T-helper 2 cell treated with Interferon-gamma antibody and Interleukin-4, amounts not matched to agents 100 ng/mL and 5 ng/mL, for 36 hours (primary cell): Measurements from ENCODE around the gene DNAJB6. TPM values are rescaled to one million over a fixed set of nuclear protein-coding genes. Genes with fewer than 3 reads are reported as not detected.
"Not testable (repeated sequence)": the region's sequence is repeated elsewhere in the genome, so short reads cannot be mapped to it uniquely, and the experiment has no call there.

Experiments used
- intact Hi-C: fragments of 100-400 bp; cut with micrococcal nuclease; formaldehyde crosslinking; loops from one replicate; pipeline ENCODE4 v1.15.1; 2023
- total RNA-seq: library from RNA; stranded (reverse); gene quantifications from 2 replicates; pipeline ENCODE4 v1.2.3, GENCODE V29; 2022

DNAJB6 gene
- total RNA-seq, 1 donor from 2014 or later: 88.5 TPM

DNA sequence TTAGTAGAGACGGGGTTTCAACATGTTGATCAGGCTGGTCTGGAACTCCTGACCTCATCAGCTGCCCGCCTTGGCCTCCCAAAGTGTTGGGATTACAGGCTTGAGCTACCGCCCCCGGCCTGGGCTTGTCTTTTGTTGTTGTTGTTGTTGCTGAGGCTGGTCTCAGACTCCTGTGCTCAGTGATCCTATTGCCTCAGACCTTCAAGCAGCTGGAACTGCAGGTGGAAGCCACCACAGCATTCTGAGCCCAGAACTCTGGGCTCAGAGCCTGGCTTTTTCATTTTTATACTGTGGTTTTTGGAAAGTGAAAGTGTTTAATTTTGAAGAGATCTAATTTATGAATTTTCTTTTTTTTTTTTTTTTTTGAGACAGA is 16.2 kb upstream of the DNAJB6 start:
- intact Hi-C loops: no loop called here

DNA sequence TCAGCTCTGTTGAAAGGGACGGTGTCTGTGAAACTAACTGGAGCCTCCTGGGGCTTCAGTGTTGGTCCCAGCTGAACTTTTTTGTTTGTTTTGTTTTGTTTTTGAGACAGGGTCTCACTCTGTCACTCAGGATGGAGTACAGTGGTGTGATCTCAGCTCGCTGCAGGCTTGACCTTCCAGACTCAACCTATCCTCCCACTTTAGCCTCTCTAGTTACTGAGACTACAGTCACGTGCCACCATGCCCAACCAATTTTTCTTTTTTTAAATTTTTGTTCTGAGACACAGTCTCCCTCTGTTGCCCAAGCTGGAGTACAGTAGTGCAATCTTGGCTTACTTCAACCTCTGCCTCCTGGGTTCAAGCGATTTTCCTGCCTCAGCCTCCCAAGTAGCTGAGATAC is 13.4 kb upstream of the DNAJB6 start:
- intact Hi-C loops: no loop called here

DNA sequence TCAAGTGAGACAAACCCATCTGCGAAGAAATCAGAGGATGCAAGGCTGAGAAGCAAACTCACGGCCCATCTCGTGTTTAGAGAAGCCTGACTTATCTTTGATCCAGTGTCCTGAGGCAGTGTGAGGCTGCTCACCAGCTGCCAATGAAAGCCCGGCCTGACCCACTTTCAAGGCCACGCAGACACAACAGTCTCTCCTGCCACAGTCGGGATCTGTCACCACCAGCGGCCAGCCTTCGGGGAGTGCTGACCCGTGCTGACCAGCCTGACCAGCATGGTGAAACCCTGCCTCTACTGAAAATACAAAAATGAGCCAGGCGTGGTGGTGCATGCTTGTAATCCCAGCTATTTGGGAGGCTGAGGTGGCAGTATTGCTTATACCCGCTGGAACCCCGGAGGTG is 7.4 kb upstream of the DNAJB6 start:
- intact Hi-C loops: no loop called here

DNA sequence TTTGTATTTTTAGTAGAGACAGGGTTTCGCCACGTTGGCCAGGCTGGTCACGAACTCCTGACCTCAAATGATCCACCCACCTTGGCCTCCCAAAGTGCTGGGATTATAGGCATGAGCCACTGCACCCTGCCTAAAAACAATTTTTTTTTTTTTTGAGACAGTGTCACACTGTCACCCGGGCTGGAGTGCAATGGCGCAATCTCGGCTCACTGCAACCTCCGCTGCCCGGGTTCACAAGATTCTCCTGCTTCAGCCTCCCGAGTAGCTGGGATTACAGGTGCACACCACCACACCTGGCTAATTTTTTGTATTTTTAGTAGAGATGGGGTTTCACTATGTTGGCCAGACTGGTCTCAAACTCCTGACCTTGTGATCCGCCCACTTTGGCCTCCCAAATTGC is 6.2 kb upstream of the DNAJB6 start:
- intact Hi-C loops: not testable (repeated sequence)

DNA sequence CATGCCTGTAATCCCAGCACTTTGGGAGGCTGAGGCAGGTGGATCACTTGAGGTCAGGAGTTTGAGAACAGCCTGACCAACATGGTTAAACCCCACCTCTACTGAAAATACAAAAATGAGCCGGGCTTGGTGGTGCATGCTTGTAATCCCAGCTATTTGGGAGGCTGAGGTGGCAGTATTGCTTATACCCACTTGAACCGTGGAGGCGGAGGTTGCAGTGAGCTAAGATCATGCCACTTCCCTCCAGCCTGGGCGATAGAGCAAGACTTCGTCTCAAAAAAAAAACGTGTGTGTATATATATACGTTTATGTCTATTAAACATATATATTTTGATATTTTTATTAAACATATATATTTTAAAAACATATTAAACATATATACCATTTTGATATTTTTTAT is 5.8 kb upstream of the DNAJB6 start:
- intact Hi-C loops: not testable (repeated sequence)

DNA sequence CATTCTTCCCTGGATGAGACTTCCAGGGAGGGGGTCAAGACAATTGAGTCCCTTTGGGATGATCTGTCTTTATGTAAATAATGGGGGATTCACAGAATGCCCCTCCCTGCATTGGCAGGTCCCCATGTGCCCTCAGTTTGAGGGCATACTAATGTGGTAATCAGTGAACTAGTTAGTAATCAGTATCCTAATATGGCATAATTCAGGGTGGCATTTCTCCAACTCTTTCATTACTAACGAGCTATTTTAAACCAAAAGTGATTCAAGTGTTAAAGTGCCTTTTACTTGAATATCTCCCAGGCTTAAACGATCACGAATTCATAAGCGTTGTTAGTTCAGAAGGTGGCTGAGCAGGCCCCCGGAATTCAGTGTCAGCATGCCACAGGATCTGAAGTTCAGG is 1.6 kb upstream of the DNAJB6 start:
- intact Hi-C loops: no loop called here

DNA sequence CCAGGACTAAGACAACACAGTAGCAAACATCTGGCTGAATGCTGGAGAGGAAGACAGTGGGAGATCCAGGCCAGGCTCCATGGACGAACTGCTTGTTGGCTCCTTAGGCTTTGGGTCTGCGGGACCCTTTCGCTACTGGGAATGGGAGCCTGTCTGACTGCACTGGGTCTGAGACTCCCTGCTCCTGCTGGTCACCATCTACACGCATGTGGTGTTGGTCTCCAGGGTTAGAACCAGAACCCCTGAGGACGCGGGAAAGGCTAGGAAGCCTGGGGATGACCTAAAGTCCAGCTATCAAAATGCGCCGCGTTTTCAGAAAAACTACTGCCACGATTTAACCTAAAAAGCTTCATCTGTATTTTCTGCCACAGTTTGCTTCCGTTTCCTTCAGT is 817 bp upstream of the DNAJB6 start:
- intact Hi-C loops: no loop called here

DNA sequence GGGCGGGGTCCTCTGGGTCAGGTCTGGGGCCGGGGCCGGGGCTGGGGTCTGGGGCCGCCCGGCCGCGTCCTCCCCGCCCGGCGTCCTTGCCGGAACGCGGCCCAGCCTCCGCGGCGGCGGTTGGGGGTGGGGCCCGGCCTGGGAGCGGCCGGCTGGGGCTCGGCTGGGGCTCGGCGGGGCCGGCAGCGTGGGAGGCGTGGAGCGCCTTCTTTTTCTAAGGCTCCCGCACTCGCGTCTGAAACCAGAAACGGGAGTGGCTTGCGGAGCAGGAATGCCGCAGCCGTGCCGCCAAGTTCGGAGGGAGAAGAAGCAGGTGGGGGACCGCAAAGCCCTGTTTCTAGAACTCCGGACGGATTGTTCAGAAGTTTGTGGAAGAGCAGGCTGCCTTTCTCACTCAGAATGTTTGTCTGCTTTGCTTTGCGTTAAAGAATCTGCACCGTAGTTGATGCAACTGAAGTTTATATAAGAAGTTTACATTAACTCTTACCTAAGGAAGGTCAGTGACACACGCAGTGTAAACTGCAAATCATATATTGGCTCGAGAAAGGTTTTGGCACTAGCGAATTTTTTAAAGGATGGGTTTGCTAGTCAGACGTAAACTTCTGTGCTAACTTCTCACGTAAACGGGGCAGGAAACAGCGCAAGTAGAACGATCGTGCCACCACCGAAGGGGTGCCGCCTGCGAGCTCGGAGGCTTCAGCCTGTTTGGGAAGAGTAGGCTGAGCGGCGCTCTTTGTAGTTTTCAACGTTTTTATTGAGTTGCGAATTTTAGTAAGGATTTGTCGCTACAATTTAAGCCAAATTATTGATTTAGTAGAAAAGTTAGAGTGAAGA is 729 bp downstream of the DNAJB6 start:
- intact Hi-C loops: loop anchor here (1.0 kb wide), 1 partner anchor 35 kb away; no protein-coding TSS in a partner anchor

DNA sequence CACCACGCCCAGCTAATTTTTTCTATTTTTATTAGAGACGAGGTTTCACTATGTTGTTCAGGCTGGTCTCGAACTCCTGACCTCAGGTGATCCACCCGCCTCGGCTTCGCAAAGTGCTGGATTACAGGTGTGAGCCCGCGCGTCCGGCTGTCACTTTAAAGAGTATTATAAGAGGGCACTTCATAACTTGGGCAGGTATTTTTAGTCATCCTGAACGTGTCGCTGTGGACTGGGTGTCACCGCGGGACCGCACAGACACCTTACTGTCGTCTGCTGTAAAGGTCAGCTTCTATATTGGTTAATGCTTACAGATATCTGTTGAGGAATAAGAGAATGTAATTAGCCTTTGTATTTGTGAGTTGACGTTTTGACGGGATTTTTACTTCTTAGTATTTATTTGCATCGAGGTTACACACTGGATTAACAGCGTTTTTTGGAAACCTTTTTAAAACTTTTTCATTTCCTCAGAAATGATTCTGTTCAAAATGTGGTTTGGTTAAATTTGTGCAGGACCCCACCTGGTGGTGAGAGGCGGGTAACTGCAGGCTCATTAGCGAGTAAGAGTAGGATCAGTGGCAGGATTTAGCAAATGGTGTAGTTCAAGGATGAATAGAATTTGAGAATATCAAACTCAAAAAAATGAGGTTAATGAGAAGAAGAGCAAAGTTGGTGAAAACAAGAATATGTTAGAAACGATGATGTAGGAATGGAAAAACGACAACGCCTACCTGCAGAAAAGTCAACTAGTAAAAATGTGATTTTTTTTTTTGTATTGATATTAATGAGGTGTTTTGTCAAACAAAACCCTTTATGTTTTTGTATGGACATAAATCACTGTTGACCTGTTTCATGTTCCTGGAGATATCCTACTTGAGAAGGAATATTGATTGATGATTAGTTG is 3.2 kb downstream of the DNAJB6 start:
- intact Hi-C loops: loop anchor here (1.0 kb wide), 4 partner anchors 47 to 202 kb away; partner anchors contain the start of gene UBE3C

DNA sequence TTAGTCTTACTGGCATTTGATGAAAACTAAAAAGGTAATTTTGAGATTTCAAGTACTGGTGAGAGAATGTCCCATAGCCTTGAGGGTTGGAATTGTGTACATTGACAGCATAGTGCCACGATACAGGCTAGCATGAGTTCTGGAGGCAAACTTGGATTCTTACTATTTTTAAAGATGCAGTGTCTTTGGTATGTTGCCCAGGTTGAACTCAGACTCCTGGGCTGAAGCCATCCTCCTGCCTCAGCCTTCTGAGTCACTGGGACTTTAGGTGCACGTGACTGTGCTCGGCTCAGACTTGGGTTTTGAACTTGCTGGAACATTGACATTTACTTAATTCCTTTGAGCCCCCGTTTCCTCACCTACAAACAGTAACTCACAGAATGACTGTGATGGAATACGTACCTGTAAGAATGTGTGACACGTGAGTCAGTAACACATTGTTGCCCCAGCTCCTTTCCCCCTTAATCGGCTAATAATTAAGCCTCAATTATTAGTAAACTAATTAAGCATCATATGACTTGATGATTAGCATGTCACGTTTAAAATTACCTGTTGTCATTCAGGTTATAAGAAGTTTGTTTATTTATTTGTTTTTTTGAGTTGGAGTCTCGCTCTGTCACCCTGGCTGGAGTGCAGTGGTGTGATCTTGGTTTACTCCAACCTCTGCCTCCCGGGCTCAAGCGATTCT is 10.6 kb downstream of the DNAJB6 start:
- intact Hi-C loops: no loop called here

DNA sequence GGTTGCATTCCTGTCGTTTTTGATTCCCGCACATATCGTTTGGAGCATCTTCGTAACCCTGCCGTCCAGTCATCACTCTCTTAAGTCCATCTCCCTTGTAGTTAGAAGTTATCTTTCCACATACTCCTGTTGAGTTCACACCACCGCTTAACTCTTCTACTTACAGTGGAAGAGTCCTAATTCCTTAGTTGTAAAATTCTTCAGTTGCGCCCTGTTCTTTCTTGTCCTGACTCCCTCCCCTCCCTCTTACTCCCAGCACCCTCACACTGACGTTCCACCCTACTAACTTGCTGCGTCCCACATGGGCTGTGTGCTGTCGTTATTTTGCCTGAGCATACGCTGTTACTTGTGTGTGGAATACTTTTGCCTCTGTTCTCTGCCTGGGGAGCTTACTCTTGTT is 11.7 kb downstream of the DNAJB6 start:
- intact Hi-C loops: no loop called here

DNA sequence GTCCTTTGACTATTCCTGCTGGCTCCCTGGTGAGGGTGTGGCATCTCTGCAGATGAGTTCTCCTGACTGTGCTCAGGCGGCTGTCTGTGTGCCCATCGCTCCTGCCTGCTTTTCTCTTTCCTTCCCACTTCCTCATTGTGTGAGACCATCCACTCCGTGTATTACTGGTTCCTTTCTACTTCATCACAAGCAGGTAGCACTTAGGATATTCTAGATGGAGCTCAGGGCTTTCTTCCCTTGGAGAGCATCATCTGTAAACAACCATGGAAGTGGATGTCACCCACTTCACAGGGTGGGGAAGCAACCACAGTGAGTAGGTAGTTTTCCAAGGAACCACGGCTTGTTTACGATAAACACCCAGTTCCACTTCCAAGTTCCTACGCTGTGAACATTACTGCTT is 15.7 kb downstream of the DNAJB6 start:
- intact Hi-C loops: no loop called here

DNA sequence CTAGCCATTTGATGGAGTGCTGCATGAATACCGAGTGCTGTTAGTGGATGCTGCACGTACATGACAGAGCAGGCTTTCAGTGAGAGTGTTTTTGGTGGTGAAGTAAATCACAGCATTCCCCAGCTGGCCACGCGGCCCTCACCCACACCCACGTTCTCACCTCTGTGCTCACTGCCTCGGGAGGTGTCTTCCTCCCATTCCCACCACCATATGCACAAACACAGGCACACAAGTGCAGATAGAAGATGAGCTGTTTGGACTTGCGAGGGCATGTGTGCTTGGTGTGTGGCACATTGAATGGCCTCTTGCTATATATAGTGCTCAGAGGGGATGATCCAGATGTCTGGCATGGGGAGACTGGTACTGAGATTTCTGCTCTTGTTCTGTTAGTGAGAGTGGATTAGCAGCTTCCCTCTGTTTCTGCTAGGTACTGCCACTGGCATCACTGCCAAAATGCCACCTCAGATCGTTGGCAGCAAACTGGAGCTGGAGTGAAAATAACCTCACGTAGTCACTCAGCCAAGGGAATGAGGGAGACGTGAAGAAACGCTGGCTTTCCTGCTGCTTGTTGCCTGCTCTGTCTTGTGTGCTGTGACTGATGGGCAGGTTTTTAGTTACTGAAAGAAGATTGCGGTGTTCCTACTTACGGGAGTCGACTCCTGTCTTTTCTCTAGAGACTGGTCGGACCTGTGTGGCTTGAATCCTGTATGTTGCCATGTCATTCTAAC is 19.1 kb downstream of the DNAJB6 start:
- intact Hi-C loops: no loop called here

DNA sequence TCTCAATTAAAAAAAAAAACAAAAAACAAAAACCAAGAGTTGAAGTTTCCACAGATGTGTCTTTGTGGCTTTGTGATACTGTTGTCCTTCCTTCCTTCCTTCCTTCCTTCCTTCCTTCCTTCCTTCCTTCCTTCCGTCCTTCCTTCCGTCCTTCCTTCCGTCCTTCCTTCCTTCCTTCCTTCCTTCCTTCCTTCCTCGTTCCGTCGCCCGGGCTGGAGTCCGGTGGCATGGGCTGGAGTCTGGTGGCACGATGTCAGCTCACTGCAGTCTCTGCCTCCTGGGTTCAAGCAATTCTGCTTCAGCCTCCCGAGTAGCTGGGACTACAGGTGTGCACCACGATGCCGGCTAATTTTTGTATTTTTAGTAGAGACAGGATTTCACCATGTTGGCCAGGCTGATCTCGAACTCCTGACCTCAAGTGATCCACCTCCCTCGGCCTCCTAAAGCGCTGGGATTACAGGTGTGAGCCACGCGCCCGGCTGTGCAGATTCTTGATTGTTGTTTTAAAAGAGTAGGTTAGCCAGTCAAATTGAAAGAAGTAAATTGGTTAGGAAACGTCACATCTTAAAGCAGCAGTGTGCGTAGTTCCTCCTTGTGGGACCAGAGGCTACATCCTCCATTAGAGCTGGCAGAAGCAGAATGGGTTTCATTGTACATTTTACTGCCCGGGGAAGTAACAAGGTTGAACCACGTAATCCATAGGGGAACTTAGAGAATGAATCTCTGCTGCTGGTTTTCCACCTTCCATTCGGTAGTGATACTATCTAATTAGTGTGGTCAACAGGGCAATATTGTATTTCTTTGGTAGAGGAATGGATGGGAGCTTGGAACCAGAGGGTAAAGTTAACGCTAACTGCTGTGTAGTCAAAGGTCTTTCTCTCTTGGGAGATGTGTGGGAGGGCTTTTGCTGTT is 20.6 kb downstream of the DNAJB6 start:
- intact Hi-C loops: no loop called here

DNA sequence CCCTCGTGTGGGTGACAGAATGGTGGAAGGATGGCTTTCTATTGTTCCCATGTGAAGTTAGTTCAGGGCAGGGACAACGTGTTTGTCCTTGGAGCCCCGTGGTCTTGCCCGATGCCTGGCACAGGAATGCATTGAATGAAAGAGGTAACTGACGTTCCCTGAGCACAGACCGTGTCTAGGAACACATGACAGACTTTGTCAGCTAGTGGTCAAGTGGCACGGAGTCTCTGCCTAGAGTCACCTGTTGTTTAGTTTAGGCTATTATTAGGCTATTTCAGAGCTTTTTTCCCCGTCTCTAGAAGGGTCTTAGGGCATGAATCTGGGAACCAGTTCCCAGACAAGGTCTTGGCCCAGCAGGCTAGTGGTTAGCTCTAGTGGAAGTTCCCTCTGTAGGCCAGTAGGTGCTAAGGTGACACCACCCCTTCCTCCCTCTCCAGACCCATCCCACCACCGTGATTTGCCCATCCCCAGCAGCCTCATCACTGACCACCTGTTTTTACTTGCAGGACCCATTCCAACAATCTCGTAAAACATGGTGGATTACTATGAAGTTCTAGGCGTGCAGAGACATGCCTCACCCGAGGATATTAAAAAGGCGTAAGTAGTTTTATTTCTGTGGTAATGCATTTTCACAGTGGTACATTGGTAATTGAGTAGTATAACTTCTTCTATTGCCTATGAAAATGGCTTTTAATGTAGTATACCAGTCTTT is 21.4 kb downstream of the DNAJB6 start:
- intact Hi-C loops: no loop called here

DNA sequence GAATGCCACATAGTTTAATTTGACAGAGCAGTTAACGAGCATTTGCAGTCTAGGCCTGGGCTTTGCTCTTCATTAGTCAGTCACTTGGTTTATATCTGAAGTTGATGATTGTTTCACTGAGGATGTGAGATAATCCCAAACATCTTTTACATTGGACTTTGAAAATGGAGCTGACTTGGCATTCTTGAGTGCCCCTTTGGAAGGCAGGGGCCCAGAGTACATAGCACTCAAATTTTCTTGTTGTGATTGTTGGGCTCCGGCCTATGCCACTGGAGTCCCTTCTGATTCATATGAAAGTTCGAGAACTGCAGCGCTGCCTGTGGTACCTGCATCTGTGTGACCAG is 21.9 kb downstream of the DNAJB6 start:
- intact Hi-C loops: no loop called here

DNA sequence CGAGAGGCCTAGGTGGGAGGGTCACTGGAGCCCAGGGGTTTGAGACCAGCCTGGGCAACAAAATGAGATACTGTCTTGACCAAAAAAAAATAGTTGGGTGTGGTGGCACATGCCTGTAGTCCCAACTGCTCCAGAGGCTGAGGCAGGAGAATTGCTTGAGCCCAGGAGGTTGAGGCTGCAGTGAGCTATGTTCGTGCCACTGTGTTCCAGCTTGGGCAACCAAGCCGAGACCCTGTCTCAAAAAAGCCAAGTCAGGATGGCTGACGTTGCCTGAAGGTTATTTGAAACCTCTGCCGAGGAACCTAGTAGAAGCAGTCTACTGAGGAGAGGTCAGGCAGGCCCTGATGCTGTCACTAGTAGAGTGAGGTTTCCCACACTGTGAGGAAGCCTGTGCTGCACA is 22.8 kb downstream of the DNAJB6 start:
- intact Hi-C loops: no loop called here

DNA sequence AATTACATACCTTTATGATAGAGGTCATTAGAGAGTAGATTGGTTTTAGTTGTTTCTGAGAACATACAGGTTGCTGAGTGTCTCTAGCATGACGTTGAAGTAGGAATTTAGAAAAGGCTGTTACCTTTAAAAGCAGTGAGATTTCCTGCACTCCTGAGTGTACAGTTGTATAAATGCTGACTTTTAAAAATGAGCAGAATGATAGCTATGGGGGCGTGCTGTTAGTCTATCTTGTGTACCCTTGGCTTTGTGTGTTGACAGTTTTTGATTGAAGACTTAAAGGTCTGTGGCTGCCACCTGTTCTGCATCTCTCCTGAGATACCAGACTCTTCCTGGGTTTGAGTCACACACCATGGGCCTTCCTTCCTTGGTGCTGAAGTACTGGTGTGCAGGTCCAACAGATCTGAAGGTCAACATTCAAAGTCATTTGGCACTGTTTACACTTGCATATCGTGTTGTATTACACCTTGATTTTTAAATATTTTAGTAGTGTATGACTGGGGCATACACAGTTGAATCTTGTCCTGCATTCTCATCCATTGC is 23.8 kb downstream of the DNAJB6 start:
- intact Hi-C loops: no loop called here

DNA sequence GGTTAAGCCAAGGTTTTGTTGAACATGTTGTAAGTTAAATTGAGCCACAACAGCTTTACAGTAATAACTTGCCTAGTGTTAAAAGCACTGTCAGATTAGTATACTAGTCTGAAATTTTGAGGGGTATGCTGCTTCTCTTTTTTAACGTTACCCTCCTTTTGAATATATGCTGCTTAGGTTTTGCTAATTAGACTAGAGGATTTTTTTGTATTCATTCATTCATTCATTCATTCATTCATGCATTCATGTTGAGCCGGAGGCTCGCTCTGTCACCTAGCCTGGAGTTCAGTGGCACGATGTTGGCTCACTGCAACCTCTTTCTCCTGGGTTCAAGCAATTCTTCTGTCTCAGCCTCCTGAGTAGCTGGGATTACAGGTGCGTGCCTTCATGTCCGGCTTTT is 24.7 kb downstream of the DNAJB6 start:
- intact Hi-C loops: no loop called here
